ENCODE data around the gene XXYLT1.
A peak's percentile ranks its signal among the peaks of the same experiment; 100 is the strongest.

XXYLT1 gene

GRCh38 chr3:195169011-195169649, 101.8 kb downstream of the XXYLT1 start:
- no peak for DNase-seq (ENCODE audit: low read depth, low spot score)

- DNase-seq (ENCODE audit: low read depth, low spot score) = no peak
These were observed 102.8 kb downstream of the XXYLT1 start for GRCh38 chr3:195168009-195168762.

- DNase-seq (ENCODE audit: low read depth, low spot score) = no peak
These were observed 105.2 kb downstream of the XXYLT1 start for GRCh38 chr3:195165790-195166189.

- no peak for DNase-seq (ENCODE audit: low read depth, low spot score)
These were observed 105.7 kb downstream of the XXYLT1 start for GRCh38 chr3:195165265-195165609.

GRCh38 chr3:195164573-195165264, 106.2 kb downstream of the XXYLT1 start:
- DNase-seq (ENCODE audit: low read depth, low spot score) = no peak

- DNase-seq (ENCODE audit: low read depth, low spot score) = no peak
These were observed 107.0 kb downstream of the XXYLT1 start for GRCh38 chr3:195163719-195164572.

GRCh38 chr3:195162816-195163215, 108.1 kb downstream of the XXYLT1 start:
- DNase-seq (ENCODE audit: low read depth, low spot score) = no peak

GRCh38 chr3:195162033-195162669, 108.8 kb downstream of the XXYLT1 start:
- DNase-seq (ENCODE audit: low read depth, low spot score) = no peak

- no peak for DNase-seq (ENCODE audit: low read depth, low spot score)
These were observed 110.0 kb downstream of the XXYLT1 start for GRCh38 chr3:195160908-195161434.

- peak; percentile 43 for DNase-seq (ENCODE audit: low read depth, low spot score)
These were observed 110.6 kb downstream of the XXYLT1 start for GRCh38 chr3:195160257-195160898.

- no peak for DNase-seq (ENCODE audit: low read depth, low spot score)
These were observed 111.2 kb downstream of the XXYLT1 start for GRCh38 chr3:195159814-195160165.

- no peak for DNase-seq (ENCODE audit: low read depth, low spot score)
These were observed 111.7 kb downstream of the XXYLT1 start for GRCh38 chr3:195159117-195159813.

- no peak for DNase-seq (ENCODE audit: low read depth, low spot score)
These were observed 114.6 kb downstream of the XXYLT1 start for GRCh38 chr3:195156286-195156890.

- no peak for DNase-seq (ENCODE audit: low read depth, low spot score)
These were observed 115.3 kb downstream of the XXYLT1 start for GRCh38 chr3:195155570-195156241.

- DNase-seq (ENCODE audit: low read depth, low spot score) = peak; percentile 67
These were observed 116.0 kb downstream of the XXYLT1 start for GRCh38 chr3:195154793-195155535.

- DNase-seq (ENCODE audit: low read depth, low spot score) = no peak
These were observed 116.7 kb downstream of the XXYLT1 start for GRCh38 chr3:195154111-195154791.

GRCh38 chr3:195153653-195154052, 117.3 kb downstream of the XXYLT1 start:
- DNase-seq (ENCODE audit: low read depth, low spot score) = no peak

GRCh38 chr3:195153130-195153529, 117.8 kb downstream of the XXYLT1 start:
- DNase-seq (ENCODE audit: low read depth, low spot score) = peak; percentile 71

Measured in ELF-1 (cell line).